Skeletal muscle satellite cell (primary cell): Measurements from ENCODE around the gene PYGB.

Experiments
- H3K27me3 ChIP-seq: 2 replicates; pipeline ENCODE4 v1.7.0; 2013; ENCODE audit warnings: low read length; ENCODE audit not compliant: control insufficient read depth, insufficient read depth
- H3K36me3 ChIP-seq: 2 replicates; pipeline ENCODE4 v1.7.0; 2013; ENCODE audit warnings: mild to moderate bottlenecking, control low read depth, low read length; ENCODE audit not compliant: insufficient read depth
- H3K4me1 ChIP-seq: 2 replicates; pipeline ENCODE4 v1.7.0; 2013; ENCODE audit warnings: low read length; ENCODE audit not compliant: control insufficient read depth, insufficient read depth
- H3K4me2 ChIP-seq: 2 replicates; pipeline ENCODE4 v1.7.0; 2013; ENCODE audit warnings: mild to moderate bottlenecking, low read length
- H3K4me3 ChIP-seq: 2 replicates; pipeline ENCODE4 v1.7.0; 2013; ENCODE audit warnings: low read length
- H3K9ac ChIP-seq: 2 replicates; pipeline ENCODE4 v1.7.0; 2013; ENCODE audit warnings: mild to moderate bottlenecking, low read depth, low read length, moderate library complexity
- H3K9me3 ChIP-seq: replicated peaks from 2 replicates; pipeline ENCODE4 v1.7.0; 2013; ENCODE audit warnings: mild to moderate bottlenecking, control low read depth, low read length

The PYGB gene

GRCh38 chr20:25218109-25218486 is 29.8 kb upstream of the PYGB start:
- H3K9me3 ChIP-seq, result no peaks in the 10 kb centered on the region
- H3K4me2 ChIP-seq, result no peak overlapping the region
- H3K36me3 ChIP-seq, result peaks cover 75% of the 10 kb centered on the region
- peaks cover 28% of the 10 kb centered on the region for H3K4me1 ChIP-seq
- no peaks in the 10 kb centered on the region for H3K27me3 ChIP-seq
- H3K4me3 ChIP-seq, result no peak overlapping the region
- H3K9ac ChIP-seq, result no peak overlapping the region

- Histone ChIP-seq H3K36me3 (peaks cover 71% of the 10 kb centered on the region), H3K4me1 (peaks cover 32% of the 10 kb centered on the region), H3K4me3 (no peak overlapping the region), H3K4me2 (no peak overlapping the region), H3K9me3 (no peaks in the 10 kb centered on the region), H3K9ac (no peak overlapping the region), H3K27me3 (no peaks in the 10 kb centered on the region)
Observed at GRCh38 chr20:25218492-25218891, 29.4 kb upstream of the PYGB start.

GRCh38 chr20:25219365-25219764 is 28.5 kb upstream of the PYGB start:
- Histone ChIP-seq H3K4me3 (no peak overlapping the region), H3K27me3 (no peaks in the 10 kb centered on the region), H3K9me3 (no peaks in the 10 kb centered on the region), H3K4me2 (no peak overlapping the region), H3K9ac (no peak overlapping the region), H3K36me3 (peaks cover 68% of the 10 kb centered on the region), H3K4me1 (peaks cover 41% of the 10 kb centered on the region)

GRCh38 chr20:25220021-25220730 is 27.7 kb upstream of the PYGB start:
- H3K9ac ChIP-seq, result no peak overlapping the region
- no peak overlapping the region for H3K4me3 ChIP-seq
- peaks cover 47% of the 10 kb centered on the region for H3K4me1 ChIP-seq
- H3K4me2 ChIP-seq, result no peak overlapping the region
- H3K36me3 ChIP-seq, result peaks cover 65% of the 10 kb centered on the region
- no peaks in the 10 kb centered on the region for H3K27me3 ChIP-seq
- no peaks in the 10 kb centered on the region for H3K9me3 ChIP-seq

- H3K9me3 ChIP-seq, result no peaks in the 10 kb centered on the region
- H3K27me3 ChIP-seq, result no peaks in the 10 kb centered on the region
- no peak overlapping the region for H3K9ac ChIP-seq
- H3K4me1 ChIP-seq, result peaks cover 47% of the 10 kb centered on the region
- H3K4me3 ChIP-seq, result no peak overlapping the region
- no peak overlapping the region for H3K4me2 ChIP-seq
- peaks cover 61% of the 10 kb centered on the region for H3K36me3 ChIP-seq
Observed at GRCh38 chr20:25220810-25221591, 26.9 kb upstream of the PYGB start.

GRCh38 chr20:25221592-25222460 is 26.1 kb upstream of the PYGB start:
- no peak overlapping the region for H3K4me3 ChIP-seq
- H3K4me1 ChIP-seq, result peaks cover 53% of the 10 kb centered on the region
- no peaks in the 10 kb centered on the region for H3K27me3 ChIP-seq
- peak overlapping the region; percentile 33 for H3K9ac ChIP-seq
- H3K9me3 ChIP-seq, result no peaks in the 10 kb centered on the region
- no peak overlapping the region for H3K4me2 ChIP-seq
- peaks cover 62% of the 10 kb centered on the region for H3K36me3 ChIP-seq

GRCh38 chr20:25222461-25223178 is 25.3 kb upstream of the PYGB start:
- Histone ChIP-seq H3K4me3 (no peak overlapping the region), H3K4me1 (peaks cover 61% of the 10 kb centered on the region), H3K9ac (peak overlapping the region; percentile 33), H3K4me2 (no peak overlapping the region), H3K27me3 (no peaks in the 10 kb centered on the region), H3K9me3 (no peaks in the 10 kb centered on the region), H3K36me3 (peaks cover 54% of the 10 kb centered on the region)

GRCh38 chr20:25223179-25223661 is 24.7 kb upstream of the PYGB start:
- no peaks in the 10 kb centered on the region for H3K27me3 ChIP-seq
- H3K9ac ChIP-seq, result peak overlapping the region; percentile 67
- H3K4me2 ChIP-seq, result peak overlapping the region; percentile 19
- peaks cover 50% of the 10 kb centered on the region for H3K36me3 ChIP-seq
- no peak overlapping the region for H3K4me3 ChIP-seq
- H3K4me1 ChIP-seq, result peaks cover 63% of the 10 kb centered on the region
- H3K9me3 ChIP-seq, result no peaks in the 10 kb centered on the region

GRCh38 chr20:25223765-25224720 is 23.8 kb upstream of the PYGB start:
- Histone ChIP-seq H3K9me3 (no peaks in the 10 kb centered on the region), H3K36me3 (peaks cover 42% of the 10 kb centered on the region), H3K4me2 (peak overlapping the region; percentile 19), H3K4me3 (no peak overlapping the region), H3K27me3 (no peaks in the 10 kb centered on the region), H3K4me1 (peaks cover 63% of the 10 kb centered on the region), H3K9ac (peak overlapping the region; percentile 67)

GRCh38 chr20:25224941-25225340 is 22.9 kb upstream of the PYGB start:
- H3K9ac ChIP-seq, result no peak overlapping the region
- no peaks in the 10 kb centered on the region for H3K27me3 ChIP-seq
- H3K36me3 ChIP-seq, result peaks cover 33% of the 10 kb centered on the region
- no peak overlapping the region for H3K4me3 ChIP-seq
- no peak overlapping the region for H3K4me2 ChIP-seq
- H3K4me1 ChIP-seq, result peaks cover 61% of the 10 kb centered on the region
- no peaks in the 10 kb centered on the region for H3K9me3 ChIP-seq
